GM12891 (cell line): Measurements from ENCODE around the gene KIF18A.
"Not testable (repeated sequence)": the region's sequence is repeated elsewhere in the genome, so short reads cannot be mapped to it uniquely, and the experiment has no call there.

Source experiments
- PAX5 ChIP-seq: IDR thresholded peaks from 2 replicates; pipeline ENCODE4 v1.6.1; 2011; ENCODE audit warnings: low read length, moderate library complexity, mild to moderate bottlenecking; ENCODE audit not compliant: insufficient read depth, severe bottlenecking
- POLR2A ChIP-seq: IDR thresholded peaks from 2 replicates; pipeline ENCODE4 v1.6.1; 2011; ENCODE audit warnings: low read depth, low read length, control low read depth
- POLR2AphosphoS5 ChIP-seq: IDR thresholded peaks from 2 replicates; pipeline ENCODE4 v1.6.1; 2011; ENCODE audit warnings: low read depth, low read length, control low read depth
- TAF1 ChIP-seq: IDR thresholded peaks from 2 replicates; pipeline ENCODE4 v1.6.1; 2011; ENCODE audit warnings: low read depth, low read length, control low read depth

- TF ChIP-seq POLR2A, POLR2AphosphoS5, TAF1, PAX5: not testable (repeated sequence)
Observed at GRCh38 chr11:28087192-28087591, 20.8 kb downstream of the KIF18A start.
